Duodenal mucosa (tissue), 2 donors: ENCODE measurements around the gene WHRN.

Source experiments
- H3K27ac ChIP-seq: one replicate; pipeline ENCODE4 v1.7.0; 2013; ENCODE audit warnings: low read depth, low read length
- H3K27me3 ChIP-seq, 2 donors: one replicate each; pipeline ENCODE4 v1.7.0; 2013; ENCODE audit warnings: low read length in 2 of 2, control low read depth in 1 of 2; ENCODE audit not compliant: insufficient read depth in 2 of 2, control insufficient read depth in 1 of 2
- H3K36me3 ChIP-seq, 2 donors: one replicate each; pipeline ENCODE4 v1.7.0; 2013; ENCODE audit warnings: low read length in 2 of 2, control low read depth in 1 of 2; ENCODE audit not compliant: insufficient read depth in 2 of 2, control insufficient read depth in 1 of 2
- H3K4me1 ChIP-seq, 2 donors: one replicate each; pipeline ENCODE4 v1.7.0; 2013; ENCODE audit warnings: low read length in 2 of 2, control low read depth in 1 of 2; ENCODE audit not compliant: insufficient read depth in 2 of 2, control insufficient read depth in 1 of 2
- H3K4me3 ChIP-seq, 2 donors: one replicate each; pipeline ENCODE4 v1.7.0; 2013; ENCODE audit warnings: low read length in 2 of 2, low read depth in 1 of 2
- H3K9ac ChIP-seq, 2 donors: one replicate each; pipeline ENCODE4 v1.7.0; 2013; ENCODE audit warnings: low read length in 2 of 2, low read depth in 1 of 2
- H3K9me3 ChIP-seq, 2 donors: one replicate each; pipeline ENCODE4 v1.7.0; 2013; ENCODE audit warnings: low read length in 2 of 2, control low read depth in 1 of 2; ENCODE audit not compliant: control insufficient read depth in 1 of 2

The WHRN gene

GRCh38 chr9:114403153-114403756, 102.0 kb downstream of the WHRN start:
- H3K4me3 ChIP-seq, result no peak overlapping the region
- no peak overlapping the region for H3K9ac ChIP-seq
- peaks cover 0 to 3% of the 10 kb centered on the region in 2 donors for H3K36me3 ChIP-seq
- no peak overlapping the region for H3K27ac ChIP-seq
- no peaks in the 10 kb centered on the region for H3K9me3 ChIP-seq
- H3K4me1 ChIP-seq, result peaks cover 3 to 10% of the 10 kb centered on the region in 2 donors
- no peaks in the 10 kb centered on the region for H3K27me3 ChIP-seq

GRCh38 chr9:114401344-114401743, 103.9 kb downstream of the WHRN start:
- Histone ChIP-seq H3K36me3 (peaks cover 0 to 3% of the 10 kb centered on the region in 2 donors), H3K27me3 (no peaks in the 10 kb centered on the region), H3K4me1 (peaks cover 15 to 20% of the 10 kb centered on the region in 2 donors), H3K27ac (no peak overlapping the region), H3K9ac (no peak overlapping the region), H3K9me3 (no peaks in the 10 kb centered on the region), H3K4me3 (no peak overlapping the region)

GRCh38 chr9:114400772-114401171, 104.5 kb downstream of the WHRN start:
- Histone ChIP-seq H3K36me3 (no peaks in the 10 kb centered on the region), H3K9ac (no peak overlapping the region), H3K9me3 (no peaks in the 10 kb centered on the region), H3K4me3 (no peak overlapping the region), H3K27me3 (no peaks in the 10 kb centered on the region), H3K27ac (no peak overlapping the region), H3K4me1 (peaks cover 15 to 22% of the 10 kb centered on the region in 2 donors)

- Histone ChIP-seq H3K36me3 (no peaks in the 10 kb centered on the region), H3K4me1 (peaks cover 18 to 27% of the 10 kb centered on the region in 2 donors), H3K27me3 (no peaks in the 10 kb centered on the region), H3K27ac (no peak overlapping the region), H3K4me3 (no peak overlapping the region), H3K9ac (no peak overlapping the region), H3K9me3 (no peaks in the 10 kb centered on the region)
Observed at GRCh38 chr9:114400219-114400618, 105.1 kb downstream of the WHRN start.

- no peak overlapping the region for H3K9ac ChIP-seq
- H3K27me3 ChIP-seq, result no peaks in the 10 kb centered on the region
- H3K4me1 ChIP-seq, result peaks cover 27 to 34% of the 10 kb centered on the region in 2 donors
- no peak overlapping the region for H3K27ac ChIP-seq
- H3K9me3 ChIP-seq, result no peaks in the 10 kb centered on the region
- H3K36me3 ChIP-seq, result no peaks in the 10 kb centered on the region
- H3K4me3 ChIP-seq, result no peak overlapping the region
Observed at GRCh38 chr9:114399381-114399780, 105.9 kb downstream of the WHRN start.

GRCh38 chr9:114397848-114398605, 107.2 kb downstream of the WHRN start:
- Histone ChIP-seq H3K4me1 (peaks cover 32 to 34% of the 10 kb centered on the region in 2 donors), H3K27me3 (no peaks in the 10 kb centered on the region), H3K27ac (peak overlapping the region; percentile 78), H3K9ac (peak overlapping the region; percentile 68 to 83), H3K36me3 (no peaks in the 10 kb centered on the region), H3K9me3 (no peaks in the 10 kb centered on the region), H3K4me3 (peak overlapping the region; percentile 88 to 91)

GRCh38 chr9:114397219-114397847, 107.9 kb downstream of the WHRN start:
- Histone ChIP-seq H3K9ac (peak overlapping the region; percentile 43 to 68), H3K36me3 (no peaks in the 10 kb centered on the region), H3K27ac (peak overlapping the region; percentile 78), H3K27me3 (no peaks in the 10 kb centered on the region), H3K4me1 (peaks cover 39 to 41% of the 10 kb centered on the region in 2 donors), H3K4me3 (peak overlapping the region; percentile 88 to 91), H3K9me3 (no peaks in the 10 kb centered on the region)

GRCh38 chr9:114396558-114397218, 108.6 kb downstream of the WHRN start:
- peaks cover 42 to 46% of the 10 kb centered on the region in 2 donors for H3K4me1 ChIP-seq

GRCh38 chr9:114395768-114396167, 109.5 kb downstream of the WHRN start:
- Histone ChIP-seq H3K4me1 (peaks cover 37 to 42% of the 10 kb centered on the region in 2 donors), H3K4me3 (no peak overlapping the region), H3K9ac (no peak overlapping the region), H3K9me3 (no peaks in the 10 kb centered on the region), H3K36me3 (no peaks in the 10 kb centered on the region), H3K27me3 (no peaks in the 10 kb centered on the region), H3K27ac (no peak overlapping the region)

More at GRCh38 chr9:114396558-114397218, 108.6 kb downstream of the WHRN start:
- no peaks in the 10 kb centered on the region for H3K9me3 ChIP-seq
- H3K27me3 ChIP-seq, result no peaks in the 10 kb centered on the region
- no peak overlapping the region for H3K27ac ChIP-seq
- peak overlapping the region in 1 of 2 donors; percentile 43 for H3K9ac ChIP-seq
- no peaks in the 10 kb centered on the region for H3K36me3 ChIP-seq
- peak overlapping the region; percentile 88 to 91 for H3K4me3 ChIP-seq

GRCh38 chr9:114395334-114395617, 110.0 kb downstream of the WHRN start:
- H3K4me1 ChIP-seq, result peaks cover 40 to 47% of the 10 kb centered on the region in 2 donors
- peak overlapping the region; percentile 16 to 20 for H3K9ac ChIP-seq
- no peaks in the 10 kb centered on the region for H3K36me3 ChIP-seq
- H3K27me3 ChIP-seq, result no peaks in the 10 kb centered on the region
- H3K4me3 ChIP-seq, result peak overlapping the region in 1 of 2 donors; percentile 9
- no peaks in the 10 kb centered on the region for H3K9me3 ChIP-seq
- H3K27ac ChIP-seq, result no peak overlapping the region
